ENCODE results near the gene ANGPTL7.

DNA sequence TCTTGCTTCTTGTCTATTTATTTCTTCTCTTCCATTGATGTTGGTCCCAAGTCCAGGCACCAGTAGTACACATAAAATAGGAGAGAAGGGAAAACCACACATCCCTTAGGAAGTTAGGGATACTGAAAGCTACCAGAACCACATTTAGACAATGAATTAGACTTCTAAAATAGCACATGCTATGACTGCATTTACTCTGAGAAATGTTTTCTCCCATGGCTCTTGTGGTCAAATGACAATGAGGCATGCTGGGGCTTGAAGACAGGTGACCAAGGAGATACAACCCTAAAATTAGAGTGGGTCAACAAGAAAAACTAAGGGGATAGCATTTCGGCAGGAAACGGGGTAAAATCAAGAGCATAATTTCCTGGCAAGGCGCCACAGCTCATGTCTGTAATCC, 56.1 kb downstream of the ANGPTL7 start:
- TF ChIP-seq ZC3H10 (CRISPR knock-in tag; IDR thresholded peaks at IDR 0.05), result no peak
- TF ChIP-seq ZNF565 (CRISPR knock-in tag; conservative IDR thresholded peaks at IDR 0.05; ENCODE audit: low read depth), result no peak
- TF ChIP-seq RARB (CRISPR knock-in tag; IDR thresholded peaks at IDR 0.05), result no peak
- TF ChIP-seq PPARA (CRISPR knock-in tag; IDR thresholded peaks at IDR 0.05; ENCODE audit: borderline replicate concordance), result no peak
- TF ChIP-seq ZNF70 (CRISPR knock-in tag; IDR thresholded peaks at IDR 0.05), result no peak
- TF ChIP-seq ZNF8 (CRISPR knock-in tag; IDR thresholded peaks at IDR 0.05), result no peak
- TF ChIP-seq, protein P1, sequence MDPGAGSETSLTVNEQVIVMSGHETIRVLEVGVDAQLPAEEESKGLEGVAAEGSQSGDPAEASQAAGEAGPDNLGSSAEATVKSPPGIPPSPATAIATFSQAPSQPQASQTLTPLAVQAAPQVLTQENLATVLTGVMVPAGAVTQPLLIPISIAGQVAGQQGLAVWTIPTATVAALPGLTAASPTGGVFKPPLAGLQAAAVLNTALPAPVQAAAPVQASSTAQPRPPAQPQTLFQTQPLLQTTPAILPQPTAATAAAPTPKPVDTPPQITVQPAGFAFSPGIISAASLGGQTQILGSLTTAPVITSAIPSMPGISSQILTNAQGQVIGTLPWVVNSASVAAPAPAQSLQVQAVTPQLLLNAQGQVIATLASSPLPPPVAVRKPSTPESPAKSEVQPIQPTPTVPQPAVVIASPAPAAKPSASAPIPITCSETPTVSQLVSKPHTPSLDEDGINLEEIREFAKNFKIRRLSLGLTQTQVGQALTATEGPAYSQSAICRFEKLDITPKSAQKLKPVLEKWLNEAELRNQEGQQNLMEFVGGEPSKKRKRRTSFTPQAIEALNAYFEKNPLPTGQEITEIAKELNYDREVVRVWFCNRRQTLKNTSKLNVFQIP (CRISPR knock-in tag; IDR thresholded peaks at IDR 0.05; ENCODE audit: borderline replicate concordance, low read depth), result no peak
- no peak for TF ChIP-seq CREB5 (CRISPR knock-in tag; IDR thresholded peaks at IDR 0.05; ENCODE audit: low read depth)
- no peak for TF ChIP-seq ZFP30 (CRISPR knock-in tag; IDR thresholded peaks at IDR 0.05)
- TF ChIP-seq ZFP3 (CRISPR knock-in tag; IDR thresholded peaks at IDR 0.05), result no peak
- TF ChIP-seq, protein P2, sequence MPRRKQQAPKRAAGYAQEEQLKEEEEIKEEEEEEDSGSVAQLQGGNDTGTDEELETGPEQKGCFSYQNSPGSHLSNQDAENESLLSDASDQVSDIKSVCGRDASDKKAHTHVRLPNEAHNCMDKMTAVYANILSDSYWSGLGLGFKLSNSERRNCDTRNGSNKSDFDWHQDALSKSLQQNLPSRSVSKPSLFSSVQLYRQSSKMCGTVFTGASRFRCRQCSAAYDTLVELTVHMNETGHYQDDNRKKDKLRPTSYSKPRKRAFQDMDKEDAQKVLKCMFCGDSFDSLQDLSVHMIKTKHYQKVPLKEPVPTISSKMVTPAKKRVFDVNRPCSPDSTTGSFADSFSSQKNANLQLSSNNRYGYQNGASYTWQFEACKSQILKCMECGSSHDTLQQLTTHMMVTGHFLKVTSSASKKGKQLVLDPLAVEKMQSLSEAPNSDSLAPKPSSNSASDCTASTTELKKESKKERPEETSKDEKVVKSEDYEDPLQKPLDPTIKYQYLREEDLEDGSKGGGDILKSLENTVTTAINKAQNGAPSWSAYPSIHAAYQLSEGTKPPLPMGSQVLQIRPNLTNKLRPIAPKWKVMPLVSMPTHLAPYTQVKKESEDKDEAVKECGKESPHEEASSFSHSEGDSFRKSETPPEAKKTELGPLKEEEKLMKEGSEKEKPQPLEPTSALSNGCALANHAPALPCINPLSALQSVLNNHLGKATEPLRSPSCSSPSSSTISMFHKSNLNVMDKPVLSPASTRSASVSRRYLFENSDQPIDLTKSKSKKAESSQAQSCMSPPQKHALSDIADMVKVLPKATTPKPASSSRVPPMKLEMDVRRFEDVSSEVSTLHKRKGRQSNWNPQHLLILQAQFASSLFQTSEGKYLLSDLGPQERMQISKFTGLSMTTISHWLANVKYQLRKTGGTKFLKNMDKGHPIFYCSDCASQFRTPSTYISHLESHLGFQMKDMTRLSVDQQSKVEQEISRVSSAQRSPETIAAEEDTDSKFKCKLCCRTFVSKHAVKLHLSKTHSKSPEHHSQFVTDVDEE (CRISPR knock-in tag; IDR thresholded peaks at IDR 0.05), result no peak
- TF ChIP-seq GLIS3 (CRISPR knock-in tag; IDR thresholded peaks at IDR 0.05), result no peak
- TF ChIP-seq, protein P3, sequence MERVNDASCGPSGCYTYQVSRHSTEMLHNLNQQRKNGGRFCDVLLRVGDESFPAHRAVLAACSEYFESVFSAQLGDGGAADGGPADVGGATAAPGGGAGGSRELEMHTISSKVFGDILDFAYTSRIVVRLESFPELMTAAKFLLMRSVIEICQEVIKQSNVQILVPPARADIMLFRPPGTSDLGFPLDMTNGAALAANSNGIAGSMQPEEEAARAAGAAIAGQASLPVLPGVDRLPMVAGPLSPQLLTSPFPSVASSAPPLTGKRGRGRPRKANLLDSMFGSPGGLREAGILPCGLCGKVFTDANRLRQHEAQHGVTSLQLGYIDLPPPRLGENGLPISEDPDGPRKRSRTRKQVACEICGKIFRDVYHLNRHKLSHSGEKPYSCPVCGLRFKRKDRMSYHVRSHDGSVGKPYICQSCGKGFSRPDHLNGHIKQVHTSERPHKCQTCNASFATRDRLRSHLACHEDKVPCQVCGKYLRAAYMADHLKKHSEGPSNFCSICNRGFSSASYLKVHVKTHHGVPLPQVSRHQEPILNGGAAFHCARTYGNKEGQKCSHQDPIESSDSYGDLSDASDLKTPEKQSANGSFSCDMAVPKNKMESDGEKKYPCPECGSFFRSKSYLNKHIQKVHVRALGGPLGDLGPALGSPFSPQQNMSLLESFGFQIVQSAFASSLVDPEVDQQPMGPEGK (CRISPR knock-in tag; IDR thresholded peaks at IDR 0.05; ENCODE audit: borderline replicate concordance), result no peak
- no peak for TF ChIP-seq SNAI2 (CRISPR knock-in tag; IDR thresholded peaks at IDR 0.05)
